Activated CD8-positive, alpha-beta memory T cell treated with anti-CD3 and anti-CD28 coated beads for 1 hour (primary cell): ENCODE data around the gene WLS.

Experiments used
- DNase-seq, 2 donors: peaks; one replicate each; pipeline ENCODE4 v3.0.0-alpha.2; 2020; ENCODE audit warnings: low read depth in 1 of 2; ENCODE audit errors: extremely low read depth in 1 of 2

WLS gene

DNA sequence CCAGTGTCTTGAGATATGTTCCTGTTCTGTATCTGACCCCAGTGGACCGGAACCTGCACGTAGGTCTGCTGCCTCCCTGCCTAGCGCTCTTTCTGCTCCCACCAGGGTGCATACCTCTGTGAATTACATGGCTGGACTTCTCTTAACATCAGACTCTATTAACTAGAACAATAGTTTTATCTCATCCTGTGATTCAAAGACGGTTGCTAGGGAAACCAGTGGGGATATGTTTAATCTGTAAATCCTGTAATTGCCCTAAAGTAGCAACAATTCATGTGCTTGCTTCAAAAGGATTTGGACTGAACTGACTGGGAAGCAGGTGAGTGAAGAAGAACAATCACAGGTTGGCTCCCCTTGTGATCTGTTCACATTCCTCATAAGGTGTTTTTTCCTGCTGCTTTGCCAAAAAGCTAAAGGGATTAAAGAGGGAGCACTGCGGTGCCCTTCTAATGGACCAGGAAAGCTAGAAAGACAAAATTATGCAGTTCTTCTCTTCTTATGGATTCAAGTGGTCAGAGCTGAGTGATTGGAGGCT, 129.2 kb downstream of the WLS start:
- DNase-seq: no peak

DNA sequence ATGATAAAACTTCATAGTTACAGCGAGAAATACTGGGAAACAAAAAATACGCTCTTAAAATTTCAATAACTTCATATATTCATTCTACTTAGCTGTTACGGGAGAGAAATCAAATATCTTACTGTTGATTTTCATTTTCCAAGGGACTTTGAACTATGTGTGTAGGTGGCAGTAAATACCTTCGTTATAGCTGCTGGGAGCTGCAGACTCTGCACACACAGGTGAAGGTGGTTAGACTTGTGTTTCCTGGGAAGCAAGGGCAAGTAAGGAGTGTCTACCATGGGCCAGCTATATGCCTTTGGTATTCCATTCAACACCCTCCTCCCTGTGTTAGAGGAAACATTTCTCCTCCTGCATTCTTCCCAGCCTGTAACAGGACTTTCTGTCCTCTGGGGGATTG, 130.5 kb downstream of the WLS start:
- DNase-seq: no peak

DNA sequence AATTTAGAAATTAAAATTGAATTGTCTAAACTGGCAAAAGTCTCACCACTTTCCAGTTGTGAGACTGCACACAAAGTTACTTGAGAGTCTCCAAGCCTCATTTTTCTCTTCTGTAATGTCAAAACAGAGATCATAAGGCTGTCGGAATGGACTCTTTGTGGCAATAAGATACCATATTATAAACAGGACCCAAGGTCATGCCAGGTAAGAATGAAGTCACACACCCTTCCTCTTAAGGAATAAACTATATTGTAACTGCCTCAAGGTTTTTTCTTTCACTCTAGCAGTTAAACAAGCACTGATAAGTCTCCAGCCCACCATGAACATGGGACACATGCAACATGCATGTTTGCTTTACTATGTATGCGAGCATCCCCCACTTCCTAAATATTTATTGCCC, 131.8 kb downstream of the WLS start:
- no peak for DNase-seq

DNA sequence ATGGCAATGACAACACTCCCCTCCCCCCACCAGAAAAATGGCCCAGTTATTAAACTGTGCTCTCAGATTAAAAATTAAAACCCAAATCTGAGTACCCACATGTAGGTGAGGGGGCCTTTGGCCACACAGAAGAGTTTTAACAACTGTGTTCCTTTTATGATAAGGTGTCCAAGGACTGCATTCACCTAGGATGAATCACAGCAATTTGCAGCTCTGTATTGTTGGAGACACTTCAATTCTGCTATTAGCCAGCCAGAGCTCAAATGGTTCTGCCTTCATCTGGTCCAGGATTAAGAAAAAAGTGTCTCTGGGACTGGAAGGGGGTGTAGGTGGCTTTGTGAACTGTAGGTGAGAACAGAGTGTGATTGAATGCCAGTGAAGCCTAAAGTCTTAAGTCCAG, 138.6 kb downstream of the WLS start:
- DNase-seq: no peak

DNA sequence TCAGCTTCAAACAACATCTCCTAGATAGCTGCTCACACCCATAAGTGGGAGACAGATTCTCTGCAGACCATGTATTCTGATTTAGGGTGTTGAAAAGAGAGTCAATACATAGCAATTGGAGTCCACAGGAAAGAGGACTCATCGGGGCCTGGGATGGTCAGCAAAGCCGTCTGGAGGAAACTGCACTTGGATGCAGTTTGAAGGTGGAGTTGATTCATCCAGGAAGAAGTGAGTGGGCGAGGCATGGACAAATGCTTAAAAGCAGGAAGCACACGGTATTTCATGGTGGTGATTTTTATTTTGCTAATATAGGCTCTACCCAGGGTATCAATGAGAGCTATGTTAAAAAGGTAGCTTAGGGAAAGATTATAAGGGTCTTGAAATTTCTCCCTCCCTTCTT, 145.1 kb downstream of the WLS start:
- DNase-seq: no peak

DNA sequence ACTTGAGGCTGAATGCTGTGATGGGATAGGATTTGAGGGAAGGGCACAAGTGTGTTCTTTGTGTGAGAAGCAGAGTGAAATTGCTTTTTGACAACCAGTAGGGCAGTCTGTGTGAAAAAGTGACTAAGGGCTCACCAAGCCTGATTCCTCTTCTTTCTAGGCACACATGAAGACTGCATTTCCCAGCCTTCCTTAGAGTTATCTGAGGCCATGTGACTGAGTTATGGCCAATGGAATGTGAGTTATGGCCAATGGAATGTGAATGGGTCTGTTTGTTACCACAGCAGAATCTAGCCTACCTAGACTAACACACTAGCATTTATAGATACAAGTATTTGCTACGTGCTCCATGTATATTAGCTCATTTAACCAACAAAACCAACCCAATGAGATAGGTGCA, 146.6 kb downstream of the WLS start:
- DNase-seq: no peak

DNA sequence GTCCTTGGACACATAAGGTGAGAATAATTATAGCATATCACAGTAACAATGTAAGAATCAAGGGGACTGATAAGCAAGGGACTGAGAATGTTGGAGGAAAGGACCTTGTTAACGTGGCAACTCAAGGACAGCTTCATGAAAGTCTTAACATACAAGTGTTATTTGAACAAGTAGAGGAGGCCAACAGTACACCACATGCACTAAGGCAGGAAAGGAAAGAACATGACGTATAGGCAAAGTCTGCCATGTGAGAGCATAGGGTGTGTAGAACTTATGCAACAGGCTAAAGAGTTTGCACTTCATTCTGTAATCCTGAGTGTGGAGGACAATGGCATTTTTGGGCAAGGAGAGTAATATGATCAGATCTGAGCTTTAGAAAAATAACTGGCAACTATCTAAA, 148.6 kb downstream of the WLS start:
- no peak for DNase-seq

DNA sequence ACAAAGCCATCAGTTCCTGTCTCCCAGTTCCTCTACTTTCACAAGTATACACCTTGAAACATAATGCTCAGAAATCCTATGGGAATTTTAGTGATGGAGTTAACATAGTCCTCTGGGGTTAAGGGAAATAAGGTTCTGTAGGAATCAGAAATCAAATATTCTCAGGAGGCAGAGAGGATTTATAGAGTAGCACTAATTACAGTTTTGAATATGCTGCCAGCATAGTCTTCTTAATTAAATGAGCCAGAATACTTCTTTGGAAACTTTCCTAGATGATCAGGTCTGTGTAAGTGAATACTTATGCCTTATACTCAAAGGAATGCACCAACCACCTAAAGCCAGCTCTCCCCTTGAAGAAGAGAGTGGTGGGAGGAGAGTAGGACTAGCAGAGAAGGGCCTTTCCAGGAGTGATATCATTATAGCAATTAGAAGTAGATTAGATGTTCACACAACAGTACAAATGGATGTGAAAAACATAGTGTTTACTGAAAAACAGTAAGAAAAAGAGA, 150.5 kb downstream of the WLS start:
- DNase-seq: no peak

GRCh38 chr1:68078647-68079046, 153.7 kb downstream of the WLS start:
- no peak for DNase-seq
